Measurements from ENCODE around the gene KCNQ2. TPM values are rescaled to one million over a fixed set of nuclear protein-coding genes. Genes with fewer than 3 reads are reported as not detected.
A peak's percentile ranks its signal among the peaks of the same experiment; 100 is the strongest.

The KCNQ2 gene
- total and polyA plus RNA-seq, 8 donors = 8.4 to 19.1 (median 14.1) TPM; not detected in 2

DNA sequence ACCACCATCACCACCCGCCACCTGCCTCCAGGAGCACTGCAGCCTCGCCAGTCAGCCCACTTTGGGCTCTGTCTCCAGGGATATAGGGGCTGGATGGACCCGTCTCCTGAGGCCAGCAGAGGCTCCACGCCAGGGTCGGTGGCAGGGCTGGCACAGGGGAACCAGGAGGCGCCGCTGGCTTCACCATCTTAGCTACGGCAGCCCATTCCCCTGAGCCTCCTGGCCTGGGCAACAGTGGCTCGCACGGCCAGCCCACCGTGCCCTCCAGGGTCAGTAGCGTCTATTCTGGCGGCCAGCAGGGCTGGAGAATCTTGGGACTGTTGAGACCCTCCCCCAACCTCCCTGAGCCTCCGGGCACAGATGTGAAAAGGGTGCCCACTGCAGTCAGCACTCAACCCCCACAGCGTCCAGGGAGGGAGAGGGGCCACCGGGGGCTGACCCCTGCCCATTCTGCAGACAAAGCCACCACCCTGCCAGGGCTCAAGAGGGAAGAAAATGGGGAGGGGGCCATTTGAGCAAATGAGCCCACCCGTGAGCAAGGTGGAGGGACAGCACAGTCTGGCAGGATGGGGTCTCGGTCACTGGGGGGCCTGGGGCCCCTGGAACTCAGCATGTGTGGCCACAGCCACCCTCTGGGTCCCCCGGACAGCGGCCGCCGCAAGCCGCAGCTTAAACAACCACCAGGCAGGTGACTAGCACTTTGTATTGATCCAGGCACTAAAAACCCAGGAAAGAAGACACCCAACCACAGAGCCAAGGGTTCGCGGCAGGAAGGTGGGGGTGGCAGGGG lies 28.7 kb downstream of the KCNQ2 start:
- no peak for DNase-seq
- intact Hi-C loops (cut with DNase I) = no loop called here
- no peak for TF ChIP-seq CTCF (IDR thresholded peaks at IDR 0.05)

GRCh38 chr20:63442100-63442493 lies 30.4 kb downstream of the KCNQ2 start:
- DNase-seq (peak in 1 of 4 donors; percentile 36), ATAC-seq (peak; percentile 61)
- TF ChIP-seq CTCF (IDR thresholded peaks at IDR 0.05) = peak in 1 of 2 donors; percentile 24
- H3K9me3 ChIP-seq = no peaks in the 10 kb centered on the region
- no peak overlapping the region for H3K4me3 ChIP-seq
- peaks cover 3 to 58% of the 10 kb centered on the region in 2 donors for H3K27me3 ChIP-seq
- H3K4me1 ChIP-seq = no peaks in the 10 kb centered on the region
- no peak overlapping the region for H3K27ac ChIP-seq
- intact Hi-C loops (cut with DNase I) = no loop called here
- no peaks in the 10 kb centered on the region for H3K36me3 ChIP-seq

More for the DNA sequence above, 28.7 kb downstream of the KCNQ2 start:
- Histone ChIP-seq H3K4me3 (no peak overlapping the region), H3K36me3 (no peaks in the 10 kb centered on the region), H3K27ac (no peak overlapping the region), H3K9me3 (no peaks in the 10 kb centered on the region), H3K4me1 (no peaks in the 10 kb centered on the region), H3K27me3 (peaks cover 3 to 61% of the 10 kb centered on the region in 2 donors)
- ATAC-seq = no peak

GRCh38 chr20:63441136-63442099 lies 31.0 kb downstream of the KCNQ2 start:
- Histone ChIP-seq H3K4me1 (no peaks in the 10 kb centered on the region), H3K9me3 (no peaks in the 10 kb centered on the region), H3K27me3 (peaks cover 3 to 57% of the 10 kb centered on the region in 2 donors), H3K27ac (no peak overlapping the region), H3K36me3 (no peaks in the 10 kb centered on the region), H3K4me3 (no peak overlapping the region)
- DNase-seq (no peak), ATAC-seq (no peak)
- intact Hi-C loops (cut with DNase I) = no loop called here
- TF ChIP-seq CTCF (IDR thresholded peaks at IDR 0.05) = no peak

GRCh38 chr20:63440366-63440955 lies 32.0 kb downstream of the KCNQ2 start:
- peaks cover 3 to 52% of the 10 kb centered on the region in 2 donors for H3K27me3 ChIP-seq
- no peaks in the 10 kb centered on the region for H3K9me3 ChIP-seq
- ATAC-seq (no peak), DNase-seq (no peak)
- H3K27ac ChIP-seq = no peak overlapping the region
- no peaks in the 10 kb centered on the region for H3K4me1 ChIP-seq
- TF ChIP-seq CTCF (IDR thresholded peaks at IDR 0.05) = no peak
- no peaks in the 10 kb centered on the region for H3K36me3 ChIP-seq
- no peak overlapping the region for H3K4me3 ChIP-seq
- intact Hi-C loops (cut with DNase I) = no loop called here
